ENCODE measurements around the gene BRAT1.

The BRAT1 gene

DNA sequence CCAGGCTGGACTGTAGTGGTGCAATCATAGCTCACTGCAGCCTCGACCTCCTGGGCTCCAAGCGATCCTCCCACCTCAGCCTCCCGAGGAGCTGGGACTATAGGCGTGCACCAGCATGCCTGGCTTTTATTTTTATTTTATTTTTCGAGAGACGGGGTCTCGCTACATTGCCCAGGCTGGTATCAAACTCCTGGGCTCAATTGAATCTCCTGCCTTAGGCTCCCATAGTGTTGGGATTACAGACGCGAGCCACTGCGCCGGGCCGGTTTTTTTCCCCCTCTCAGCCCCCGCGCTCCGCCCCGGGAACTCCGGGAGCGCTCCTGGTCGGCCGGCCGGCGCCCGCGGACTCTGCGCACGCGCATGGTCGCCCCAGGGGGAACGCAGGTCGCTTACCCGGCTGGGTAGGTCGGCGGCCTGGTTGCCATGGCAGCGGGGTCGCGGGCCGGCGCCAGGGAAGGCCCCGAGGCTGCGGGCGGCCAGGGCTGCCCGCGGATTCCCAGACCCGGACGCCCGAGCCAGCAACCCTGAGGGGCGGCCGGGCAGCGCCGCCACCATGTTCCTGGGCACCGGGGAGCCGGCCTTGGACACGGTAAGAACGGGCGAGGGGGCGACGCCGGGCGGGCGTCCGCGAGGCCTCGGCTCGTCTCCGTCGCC, 3.4 kb upstream of the BRAT1 start, which contains the start of gene IQCE:
TSS of gene IQCE (plus strand) at position 351 of the 654 bp plus-strand sequence. CDS start at position 554, 203 bp downstream.
- Histone ChIP-seq H3K4me3 (ENCODE audit: extremely low read depth, insufficient read depth, low read length, poor library complexity, severe bottlenecking) (peak within 1 kb of the TSS; percentile 72), H3K4me1 (ENCODE audit: control insufficient read depth, insufficient read depth, low read length, poor library complexity, severe bottlenecking) (peaks cover 15% of the 10 kb centered on the region), H3K27ac (ENCODE audit: low read depth, low read length, severe bottlenecking) (peak within 1 kb of the TSS; percentile 64), H3K9me3 (ENCODE audit: control insufficient read depth, low read length) (peaks cover 4% of the 10 kb centered on the region), H3K36me3 (ENCODE audit: control insufficient read depth, insufficient read depth, low read length) (no peaks in the 10 kb centered on the region)
- WGBS, 2 experiments (ENCODE audit: insufficient coverage in 2 of 2) = 8 to 12% methylated on average over 42 to 55 of the region's 66 CpGs

DNA sequence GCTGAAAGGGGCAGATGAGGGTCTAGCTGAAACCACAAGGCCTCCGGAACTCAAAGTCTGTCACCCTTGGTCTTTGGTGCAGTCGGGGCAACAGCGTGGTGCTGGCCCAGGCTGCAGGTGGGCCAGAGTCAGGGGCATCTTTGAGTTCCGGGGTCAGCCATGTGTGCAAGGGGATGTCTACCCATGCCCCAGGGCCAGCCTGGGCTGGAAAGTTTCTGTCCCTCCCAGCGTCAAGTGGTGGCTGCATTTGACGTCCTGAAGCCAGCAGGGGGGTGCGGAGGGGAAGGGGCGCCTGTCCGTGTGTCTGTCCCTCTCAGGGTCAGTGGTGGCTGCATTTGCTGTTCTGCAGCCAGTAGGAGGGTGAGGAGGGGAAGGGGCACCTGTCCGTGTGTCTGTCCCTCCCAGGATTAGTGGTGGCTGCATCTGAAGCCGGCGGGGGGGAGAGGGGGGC, 638 bp downstream of the BRAT1 start:
- 22 to 29% methylated on average over 8 to 11 of the region's 12 CpGs for WGBS, 2 experiments (ENCODE audit: insufficient coverage in 2 of 2)
- peaks cover 4% of the 10 kb centered on the region for H3K9me3 ChIP-seq (ENCODE audit: control insufficient read depth, low read length)
- peaks cover 17% of the 10 kb centered on the region for H3K36me3 ChIP-seq (ENCODE audit: control insufficient read depth, insufficient read depth, low read length)
- no peak overlapping the region for H3K27ac ChIP-seq (ENCODE audit: low read depth, low read length, severe bottlenecking)
- peaks cover 15% of the 10 kb centered on the region for H3K4me1 ChIP-seq (ENCODE audit: control insufficient read depth, insufficient read depth, low read length, poor library complexity, severe bottlenecking)
- H3K4me3 ChIP-seq (ENCODE audit: extremely low read depth, insufficient read depth, low read length, poor library complexity, severe bottlenecking) = peak overlapping the region; percentile 73

DNA sequence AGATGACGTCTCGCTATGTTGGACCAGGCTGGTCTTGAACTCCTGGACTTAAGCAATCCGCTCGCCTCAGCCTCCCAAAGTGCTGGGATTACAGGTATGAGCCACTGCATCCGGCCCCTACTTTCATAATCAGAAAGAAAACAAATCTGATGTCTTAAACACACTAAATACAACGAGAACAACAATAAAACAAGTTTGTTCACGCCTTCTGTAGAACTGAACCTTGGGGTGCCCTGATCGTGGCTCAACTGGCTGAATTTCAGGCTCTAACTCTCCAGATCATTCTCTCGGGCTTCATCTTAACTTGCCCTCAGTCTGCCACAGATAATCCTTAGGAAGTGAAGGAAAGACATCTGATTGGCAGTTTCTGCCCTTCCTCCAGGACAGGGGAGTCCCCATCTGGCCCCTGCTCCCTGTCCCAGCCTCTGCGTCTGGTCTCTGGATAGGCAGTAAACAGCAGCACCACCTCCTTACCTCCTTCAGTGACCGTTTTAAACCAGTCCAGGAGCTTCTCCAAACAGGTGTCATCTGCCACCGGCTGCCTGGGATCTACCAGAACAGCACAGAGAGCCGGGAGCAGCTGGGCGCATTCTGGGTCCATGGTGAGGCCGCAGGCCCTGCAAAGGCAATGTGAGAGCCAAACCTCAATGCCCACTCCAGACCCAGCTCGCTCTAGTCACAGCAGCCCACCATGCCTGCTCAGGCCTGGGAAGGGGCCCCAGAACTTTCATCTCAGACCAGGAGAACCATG, 1.3 kb downstream of the BRAT1 start:
- WGBS, 2 experiments (ENCODE audit: insufficient coverage in 2 of 2) = 86 to 88% methylated on average over 13 to 15 of the region's 16 CpGs
- H3K9me3 ChIP-seq (ENCODE audit: control insufficient read depth, low read length) = peaks cover 4% of the 10 kb centered on the region
- H3K27ac ChIP-seq (ENCODE audit: low read depth, low read length, severe bottlenecking) = no peak overlapping the region
- H3K4me3 ChIP-seq (ENCODE audit: extremely low read depth, insufficient read depth, low read length, poor library complexity, severe bottlenecking) = peak overlapping the region; percentile 73
- peaks cover 15% of the 10 kb centered on the region for H3K4me1 ChIP-seq (ENCODE audit: control insufficient read depth, insufficient read depth, low read length, poor library complexity, severe bottlenecking)
- H3K36me3 ChIP-seq (ENCODE audit: control insufficient read depth, insufficient read depth, low read length) = peaks cover 20% of the 10 kb centered on the region

DNA sequence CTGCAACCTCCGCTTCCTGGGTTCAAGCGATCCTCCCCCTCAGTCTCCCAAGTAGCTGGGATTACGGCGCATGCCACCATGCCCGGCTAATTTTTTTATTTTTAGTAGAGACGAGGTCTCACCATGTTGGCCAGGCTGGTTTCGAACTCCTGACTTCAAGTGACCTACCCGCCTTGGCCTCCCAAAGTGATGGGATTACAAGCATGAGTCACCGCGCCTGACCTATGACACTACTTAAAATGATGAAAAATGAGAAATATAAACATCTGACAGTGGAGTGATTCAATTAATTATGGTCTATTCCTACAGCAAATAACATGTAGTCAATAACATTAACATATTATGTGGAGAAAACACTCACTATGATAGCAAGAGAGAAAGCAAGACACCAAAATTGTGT, 2.2 kb downstream of the BRAT1 start:
- Histone ChIP-seq H3K9me3 (ENCODE audit: control insufficient read depth, low read length) (peaks cover 4% of the 10 kb centered on the region), H3K4me3 (ENCODE audit: extremely low read depth, insufficient read depth, low read length, poor library complexity, severe bottlenecking) (no peak overlapping the region), H3K36me3 (ENCODE audit: control insufficient read depth, insufficient read depth, low read length) (peaks cover 24% of the 10 kb centered on the region), H3K4me1 (ENCODE audit: control insufficient read depth, insufficient read depth, low read length, poor library complexity, severe bottlenecking) (peaks cover 11% of the 10 kb centered on the region), H3K27ac (ENCODE audit: low read depth, low read length, severe bottlenecking) (no peak overlapping the region)
- 93 to 98% methylated on average over 8 of the region's 10 CpGs for WGBS, 2 experiments (ENCODE audit: insufficient coverage in 2 of 2)

DNA sequence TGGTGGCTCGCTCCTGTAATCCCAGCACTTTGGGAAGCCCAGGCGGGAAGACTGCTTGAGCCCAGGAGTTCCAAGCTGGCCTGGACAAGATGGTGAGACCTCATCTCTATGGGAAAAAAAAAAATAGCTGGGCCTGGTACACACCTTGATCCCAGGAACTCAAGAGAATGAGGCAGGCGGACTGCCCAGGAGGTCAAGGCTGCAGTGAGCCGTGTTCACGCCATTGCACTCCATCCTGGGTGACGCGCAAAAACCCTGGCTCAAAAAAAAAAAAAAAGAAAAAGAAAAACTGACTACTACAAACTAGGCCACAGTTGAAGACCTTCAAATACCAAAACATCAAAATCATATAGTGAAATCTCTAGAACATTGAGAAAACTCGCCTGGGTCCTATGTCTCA, 3.9 kb downstream of the BRAT1 start:
- Histone ChIP-seq H3K4me1 (ENCODE audit: control insufficient read depth, insufficient read depth, low read length, poor library complexity, severe bottlenecking) (peaks cover 8% of the 10 kb centered on the region), H3K4me3 (ENCODE audit: extremely low read depth, insufficient read depth, low read length, poor library complexity, severe bottlenecking) (no peak overlapping the region), H3K9me3 (ENCODE audit: control insufficient read depth, low read length) (peaks cover 3% of the 10 kb centered on the region), H3K27ac (ENCODE audit: low read depth, low read length, severe bottlenecking) (no peak overlapping the region), H3K36me3 (ENCODE audit: control insufficient read depth, insufficient read depth, low read length) (peaks cover 38% of the 10 kb centered on the region)
- 85 to 100% methylated on average over 3 to 8 of the region's 8 CpGs for WGBS, 2 experiments (ENCODE audit: insufficient coverage in 2 of 2)

DNA sequence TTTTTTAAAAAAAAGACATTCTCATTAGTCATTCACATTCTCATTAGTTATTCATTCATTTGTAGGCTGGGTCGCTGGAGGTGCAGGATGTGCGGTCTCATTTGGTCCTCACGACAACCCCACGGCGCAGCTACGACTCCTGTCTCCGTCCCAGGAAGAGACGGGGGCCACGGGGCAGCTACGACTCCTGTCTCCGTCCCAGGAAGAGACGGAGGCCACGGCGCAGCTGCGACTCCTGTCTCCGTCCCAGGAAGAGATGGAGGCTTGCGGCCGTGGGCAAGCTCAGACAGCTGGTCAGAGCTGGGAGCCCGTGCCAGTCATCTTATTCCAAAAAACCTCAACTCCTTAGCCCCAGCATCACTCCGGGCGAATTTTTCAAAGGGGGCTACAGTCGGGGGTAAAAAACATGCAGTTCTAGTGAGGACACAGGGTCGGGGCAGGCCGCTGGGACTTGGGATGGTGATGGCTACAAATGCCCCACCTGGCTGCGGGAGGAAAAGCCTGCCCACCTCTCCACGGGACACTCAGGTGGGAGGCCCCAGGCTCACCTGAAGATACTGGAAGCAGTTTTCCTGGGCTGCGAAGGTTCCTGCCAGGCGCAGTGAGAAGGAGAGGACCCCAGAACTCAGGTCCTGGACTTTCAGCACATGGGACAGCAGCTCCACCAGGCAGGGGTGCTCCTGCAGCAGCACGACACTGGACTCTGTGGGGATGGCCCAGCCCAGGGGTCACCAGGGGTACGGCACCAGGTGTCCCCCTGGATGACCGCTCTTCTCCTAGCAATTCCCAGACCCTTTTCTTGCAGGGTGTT, 8.3 kb downstream of the BRAT1 start:
- Histone ChIP-seq H3K4me3 (ENCODE audit: extremely low read depth, insufficient read depth, low read length, poor library complexity, severe bottlenecking) (no peak overlapping the region), H3K36me3 (ENCODE audit: control insufficient read depth, insufficient read depth, low read length) (peaks cover 56% of the 10 kb centered on the region), H3K4me1 (ENCODE audit: control insufficient read depth, insufficient read depth, low read length, poor library complexity, severe bottlenecking) (no peaks in the 10 kb centered on the region), H3K9me3 (ENCODE audit: control insufficient read depth, low read length) (no peaks in the 10 kb centered on the region), H3K27ac (ENCODE audit: low read depth, low read length, severe bottlenecking) (no peak overlapping the region)
- 89 to 92% methylated on average over 25 to 29 of the region's 31 CpGs for WGBS, 2 experiments (ENCODE audit: insufficient coverage in 2 of 2)

DNA sequence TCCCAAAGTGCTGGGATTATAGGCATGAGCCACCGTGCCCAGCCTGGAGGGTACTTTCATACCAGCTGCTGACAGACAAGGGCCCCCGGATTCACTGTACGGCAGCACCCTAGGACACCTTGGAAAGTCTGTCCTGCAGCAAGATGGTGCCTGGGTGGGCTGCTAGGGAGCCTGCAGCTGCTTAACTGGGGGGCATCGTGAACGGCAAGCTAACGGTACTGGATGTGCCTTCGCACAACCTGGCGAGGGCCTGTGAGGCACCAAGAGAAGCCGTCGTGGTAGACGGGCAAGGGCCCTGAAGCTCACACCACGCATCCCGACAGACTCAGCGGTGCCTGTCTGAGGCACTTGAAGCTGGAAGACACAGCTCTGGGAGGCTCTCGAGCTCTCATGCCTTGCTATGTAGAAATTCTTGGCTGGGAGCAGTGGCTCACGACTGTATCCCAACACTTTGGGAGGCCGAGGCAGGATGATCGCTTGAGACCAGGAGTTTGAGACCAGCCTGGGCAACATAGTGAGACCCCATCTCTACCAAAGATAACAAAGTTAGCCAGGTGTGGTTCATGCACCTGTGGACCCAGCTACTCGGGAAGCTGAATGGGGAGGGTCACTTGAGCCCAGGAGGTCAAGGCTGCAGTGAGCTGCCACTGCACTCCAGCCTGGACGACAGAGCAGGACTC, 9.4 kb downstream of the BRAT1 start:
- no peak overlapping the region for H3K4me3 ChIP-seq (ENCODE audit: extremely low read depth, insufficient read depth, low read length, poor library complexity, severe bottlenecking)
- H3K36me3 ChIP-seq (ENCODE audit: control insufficient read depth, insufficient read depth, low read length) = peaks cover 57% of the 10 kb centered on the region
- no peak overlapping the region for H3K27ac ChIP-seq (ENCODE audit: low read depth, low read length, severe bottlenecking)
- H3K9me3 ChIP-seq (ENCODE audit: control insufficient read depth, low read length) = no peaks in the 10 kb centered on the region
- no peaks in the 10 kb centered on the region for H3K4me1 ChIP-seq (ENCODE audit: control insufficient read depth, insufficient read depth, low read length, poor library complexity, severe bottlenecking)
- WGBS, 2 experiments (ENCODE audit: insufficient coverage in 2 of 2) = 96 to 97% methylated on average over 19 of the region's 20 CpGs

DNA sequence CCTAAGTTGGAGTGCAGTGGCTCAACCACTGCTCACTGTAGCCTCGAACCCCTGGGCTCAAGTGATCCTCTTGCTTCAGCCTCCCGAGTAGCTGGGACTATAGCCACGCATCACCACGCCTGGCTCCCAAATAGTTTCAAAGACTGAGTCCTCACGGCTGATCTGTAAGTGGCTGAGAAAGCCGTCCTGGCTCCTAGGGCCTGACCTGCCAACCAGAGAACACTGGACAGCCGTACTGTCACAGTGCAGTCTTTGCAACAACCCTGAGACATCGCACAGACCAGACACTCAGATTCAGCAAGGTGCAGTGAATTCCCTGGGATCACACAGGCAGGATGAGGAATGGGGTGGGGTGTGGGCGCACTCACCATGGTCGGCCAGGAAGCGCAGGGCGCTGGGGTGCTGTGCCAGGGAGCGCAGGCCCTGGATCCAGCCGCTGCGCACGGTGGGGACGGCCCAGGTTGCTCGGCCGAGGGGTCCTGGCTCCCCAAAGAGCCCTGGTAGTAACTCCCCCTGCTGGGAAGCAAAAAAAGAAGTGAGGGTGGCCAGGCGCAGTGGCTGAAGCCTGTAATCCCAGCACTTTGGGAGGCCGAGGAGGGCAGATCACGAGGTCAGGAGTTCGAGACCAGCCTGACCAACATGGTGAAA, 10.7 kb downstream of the BRAT1 start:
- WGBS, 2 experiments (ENCODE audit: insufficient coverage in 2 of 2) = 97% methylated on average over 18 to 20 of the region's 23 CpGs
- no peaks in the 10 kb centered on the region for H3K4me1 ChIP-seq (ENCODE audit: control insufficient read depth, insufficient read depth, low read length, poor library complexity, severe bottlenecking)
- no peaks in the 10 kb centered on the region for H3K9me3 ChIP-seq (ENCODE audit: control insufficient read depth, low read length)
- no peak overlapping the region for H3K4me3 ChIP-seq (ENCODE audit: extremely low read depth, insufficient read depth, low read length, poor library complexity, severe bottlenecking)
- H3K27ac ChIP-seq (ENCODE audit: low read depth, low read length, severe bottlenecking) = no peak overlapping the region
- peaks cover 63% of the 10 kb centered on the region for H3K36me3 ChIP-seq (ENCODE audit: control insufficient read depth, insufficient read depth, low read length)

DNA sequence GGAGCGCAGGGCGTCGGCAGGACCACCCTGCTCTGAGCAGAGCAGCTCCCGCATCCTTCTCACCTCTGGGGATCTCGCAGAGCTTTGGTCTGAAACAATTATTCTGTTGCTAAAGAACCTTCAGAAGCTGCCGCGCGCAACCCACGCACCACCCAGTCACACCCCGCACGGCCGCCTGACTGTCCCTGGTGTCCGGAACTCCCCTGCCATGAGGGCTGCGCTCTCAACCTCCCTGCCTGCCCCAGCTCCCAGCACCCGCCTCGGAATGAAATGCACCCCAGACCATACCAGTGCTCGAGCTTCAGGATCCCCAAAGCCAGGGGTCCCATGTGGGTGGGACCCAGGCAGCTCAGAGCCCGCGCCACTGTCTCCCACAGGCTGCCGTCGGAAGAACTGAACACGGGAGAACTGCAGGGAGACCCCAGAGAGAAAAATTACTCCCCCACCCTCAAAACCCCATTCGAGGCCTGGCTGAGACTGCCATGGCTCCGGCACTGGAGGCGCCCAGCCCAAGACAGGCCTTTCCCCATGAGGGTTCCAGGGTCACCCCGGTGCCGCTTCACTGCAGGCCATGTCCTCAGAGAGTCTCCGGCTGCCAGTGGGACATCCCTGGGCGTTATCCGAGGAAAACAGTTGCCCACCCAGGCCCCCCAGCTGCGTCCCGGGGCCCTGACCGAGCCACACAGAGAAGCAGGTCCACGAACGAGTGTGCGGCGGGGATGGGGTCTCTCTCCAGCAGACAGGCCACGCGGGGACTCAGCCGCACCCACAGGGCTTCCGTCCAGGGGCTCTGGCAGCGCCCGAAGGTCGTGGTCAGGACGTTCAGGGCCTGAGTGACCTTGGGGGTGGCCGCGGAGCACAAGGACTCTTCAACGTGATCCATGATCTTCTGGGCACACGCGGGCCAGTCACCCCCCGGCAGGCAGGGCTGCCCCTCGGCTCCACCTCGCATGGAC, 12.1 kb downstream of the BRAT1 start:
- peaks cover 69% of the 10 kb centered on the region for H3K36me3 ChIP-seq (ENCODE audit: control insufficient read depth, insufficient read depth, low read length)
- no peaks in the 10 kb centered on the region for H3K9me3 ChIP-seq (ENCODE audit: control insufficient read depth, low read length)
- H3K27ac ChIP-seq (ENCODE audit: low read depth, low read length, severe bottlenecking) = no peak overlapping the region
- no peaks in the 10 kb centered on the region for H3K4me1 ChIP-seq (ENCODE audit: control insufficient read depth, insufficient read depth, low read length, poor library complexity, severe bottlenecking)
- no peak overlapping the region for H3K4me3 ChIP-seq (ENCODE audit: extremely low read depth, insufficient read depth, low read length, poor library complexity, severe bottlenecking)
- 95 to 97% methylated on average over 48 to 49 of the region's 53 CpGs for WGBS, 2 experiments (ENCODE audit: insufficient coverage in 2 of 2)

Measured in mesodermal cell (in vitro differentiated cells).